ENCODE data around the gene NIN.
"Not testable (repeated sequence)": the region's sequence is repeated elsewhere in the genome, so short reads cannot be mapped to it uniquely, and the experiment has no call there.

NIN gene

GRCh38 chr14:50823051-50823761 is 7.8 kb downstream of the NIN start:
- in situ Hi-C loops (cut with HindIII; ENCODE audit: low pct_unique_long_range_greater_than_20kb, low sequenced_read_pairs) = no loop called here
- TF ChIP-seq JUND (IDR thresholded peaks at IDR 0.05; ENCODE audit: low read depth) = no peak
- DNase-seq (ENCODE audit: low read depth in 1 of 2, low spot score in 1 of 2) = no peak

- no peak for TF ChIP-seq JUND (IDR thresholded peaks at IDR 0.05; ENCODE audit: low read depth)
- in situ Hi-C loops (cut with HindIII; ENCODE audit: low pct_unique_long_range_greater_than_20kb, low sequenced_read_pairs) = no loop called here
- DNase-seq (ENCODE audit: low read depth in 1 of 2, low spot score in 1 of 2) = no peak
Observed at GRCh38 chr14:50822501-50823042, 8.4 kb downstream of the NIN start.

- in situ Hi-C loops (cut with HindIII; ENCODE audit: low pct_unique_long_range_greater_than_20kb, low sequenced_read_pairs) = no loop called here
- DNase-seq (ENCODE audit: low read depth in 1 of 2, low spot score in 1 of 2) = no peak
- TF ChIP-seq JUND (IDR thresholded peaks at IDR 0.05; ENCODE audit: low read depth) = no peak
Observed at GRCh38 chr14:50821510-50822464, 9.2 kb downstream of the NIN start.

- DNase-seq (ENCODE audit: low read depth in 1 of 2, low spot score in 1 of 2) = no peak
- no peak for TF ChIP-seq JUND (IDR thresholded peaks at IDR 0.05; ENCODE audit: low read depth)
- in situ Hi-C loops (cut with HindIII; ENCODE audit: low pct_unique_long_range_greater_than_20kb, low sequenced_read_pairs) = no loop called here
Observed at GRCh38 chr14:50820786-50821509, 10.0 kb downstream of the NIN start.

GRCh38 chr14:50819303-50819702 is 11.7 kb downstream of the NIN start:
- in situ Hi-C loops (cut with HindIII; ENCODE audit: low pct_unique_long_range_greater_than_20kb, low sequenced_read_pairs); DNase-seq (ENCODE audit: low read depth in 1 of 2, low spot score in 1 of 2): not testable (repeated sequence)

- no peak for DNase-seq (ENCODE audit: low read depth in 1 of 2, low spot score in 1 of 2)
- in situ Hi-C loops (cut with HindIII; ENCODE audit: low pct_unique_long_range_greater_than_20kb, low sequenced_read_pairs) = no loop called here
Observed at GRCh38 chr14:50816395-50817047, 14.4 kb downstream of the NIN start.

GRCh38 chr14:50815526-50815925 is 15.4 kb downstream of the NIN start:
- in situ Hi-C loops (cut with HindIII; ENCODE audit: low pct_unique_long_range_greater_than_20kb, low sequenced_read_pairs); DNase-seq (ENCODE audit: low read depth in 1 of 2, low spot score in 1 of 2): not testable (repeated sequence)

More at GRCh38 chr14:50816395-50817047, 14.4 kb downstream of the NIN start:
- no peak for TF ChIP-seq JUND (IDR thresholded peaks at IDR 0.05; ENCODE audit: low read depth)

GRCh38 chr14:50815058-50815457 is 15.9 kb downstream of the NIN start:
- DNase-seq (ENCODE audit: low read depth in 1 of 2, low spot score in 1 of 2); in situ Hi-C loops (cut with HindIII; ENCODE audit: low pct_unique_long_range_greater_than_20kb, low sequenced_read_pairs): not testable (repeated sequence)

GRCh38 chr14:50814161-50814560 is 16.8 kb downstream of the NIN start:
- in situ Hi-C loops (cut with HindIII; ENCODE audit: low pct_unique_long_range_greater_than_20kb, low sequenced_read_pairs) = no loop called here
- no peak for DNase-seq (ENCODE audit: low read depth in 1 of 2, low spot score in 1 of 2)
- no peak for TF ChIP-seq JUND (IDR thresholded peaks at IDR 0.05; ENCODE audit: low read depth)

- no peak for DNase-seq (ENCODE audit: low read depth in 1 of 2, low spot score in 1 of 2)
- in situ Hi-C loops (cut with HindIII; ENCODE audit: low pct_unique_long_range_greater_than_20kb, low sequenced_read_pairs) = no loop called here
- TF ChIP-seq JUND (IDR thresholded peaks at IDR 0.05; ENCODE audit: low read depth) = no peak
Observed at GRCh38 chr14:50813544-50813863, 17.5 kb downstream of the NIN start.

- no peak for DNase-seq (ENCODE audit: low read depth in 1 of 2, low spot score in 1 of 2)
- in situ Hi-C loops (cut with HindIII; ENCODE audit: low pct_unique_long_range_greater_than_20kb, low sequenced_read_pairs) = no loop called here
- no peak for TF ChIP-seq JUND (IDR thresholded peaks at IDR 0.05; ENCODE audit: low read depth)
Observed at GRCh38 chr14:50812856-50813543, 18.0 kb downstream of the NIN start.

- in situ Hi-C loops (cut with HindIII; ENCODE audit: low pct_unique_long_range_greater_than_20kb, low sequenced_read_pairs) = no loop called here
- no peak for DNase-seq (ENCODE audit: low read depth in 1 of 2, low spot score in 1 of 2)
- TF ChIP-seq JUND (IDR thresholded peaks at IDR 0.05; ENCODE audit: low read depth) = no peak
Observed at GRCh38 chr14:50812180-50812579, 18.8 kb downstream of the NIN start.

Data from T47D (cell line).